ENCODE results near the gene RC3H2.
"Not testable (repeated sequence)": the region's sequence is repeated elsewhere in the genome, so short reads cannot be mapped to it uniquely, and the experiment has no call there.

Gene RC3H2

DNA sequence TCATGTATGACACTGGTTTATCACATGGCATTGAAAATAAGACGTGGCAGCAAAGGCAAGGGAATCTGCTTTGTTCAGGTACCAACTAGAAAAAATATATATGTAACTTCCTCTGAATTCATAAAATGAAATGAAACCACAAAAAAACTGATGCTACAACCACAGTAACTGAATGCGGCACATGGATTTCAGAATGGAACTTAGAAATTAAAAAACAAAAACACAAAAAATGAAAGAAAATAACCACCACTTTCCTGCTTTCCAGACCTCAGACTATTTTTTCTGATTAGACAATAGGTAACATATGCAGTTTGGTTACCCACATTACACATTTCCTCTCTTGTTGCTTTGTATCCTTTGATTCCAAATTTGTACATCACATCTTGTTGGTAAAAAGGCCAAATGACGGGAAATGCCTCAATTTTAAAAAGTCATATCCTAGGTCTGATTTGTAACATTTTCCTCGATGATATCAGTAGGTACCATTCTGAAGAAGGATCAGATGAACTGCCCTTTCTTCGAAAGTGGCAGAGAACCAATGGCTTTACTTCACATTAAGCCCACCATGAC, 58.7 kb downstream of the RC3H2 start:
- peak overlapping the region; percentile 42 for H3K27ac ChIP-seq (ENCODE audit: insufficient read depth, low read length, poor library complexity, severe bottlenecking)
- no peaks in the 10 kb centered on the region for H3K9me3 ChIP-seq (ENCODE audit: control insufficient read depth, low read length)
- DNase-seq = no peak
- no peak overlapping the region for H3K4me3 ChIP-seq (ENCODE audit: insufficient read depth, low read depth, low read length, poor library complexity, severe bottlenecking)
- peaks cover 3% of the 10 kb centered on the region for H3K4me1 ChIP-seq (ENCODE audit: control insufficient read depth, insufficient read depth, low read length, poor library complexity, severe bottlenecking)
- H3K36me3 ChIP-seq (ENCODE audit: control insufficient read depth, insufficient read depth, low read length) = peaks cover 13% of the 10 kb centered on the region
- H3K27me3 ChIP-seq (replicated peaks; ENCODE audit: control insufficient read depth, insufficient read depth, low read length, poor library complexity, severe bottlenecking) = no peaks in the 10 kb centered on the region

DNA sequence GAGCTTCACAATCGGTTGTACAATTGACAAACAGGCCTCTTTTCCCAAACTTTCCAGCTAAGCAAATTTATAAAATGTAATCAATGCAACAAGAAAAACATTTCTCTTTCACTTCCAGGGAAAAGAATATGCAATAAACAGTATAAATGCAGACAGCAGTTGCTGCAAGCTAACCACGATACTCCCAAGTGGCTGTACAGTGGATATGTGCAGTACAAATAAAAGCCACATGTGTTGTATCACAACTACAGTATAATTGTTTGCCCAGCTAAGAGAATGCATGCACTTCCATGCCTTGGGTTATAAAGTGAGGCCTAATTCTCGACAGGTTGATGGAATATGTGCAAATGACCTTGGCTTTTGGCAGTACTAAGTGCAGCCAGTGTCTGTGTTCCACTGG, 60.0 kb downstream of the RC3H2 start:
- H3K9me3 ChIP-seq (ENCODE audit: control insufficient read depth, low read length) = no peaks in the 10 kb centered on the region
- H3K27ac ChIP-seq (ENCODE audit: insufficient read depth, low read length, poor library complexity, severe bottlenecking) = no peak overlapping the region
- DNase-seq = no peak
- H3K4me1 ChIP-seq (ENCODE audit: control insufficient read depth, insufficient read depth, low read length, poor library complexity, severe bottlenecking) = peaks cover 3% of the 10 kb centered on the region
- H3K27me3 ChIP-seq (replicated peaks; ENCODE audit: control insufficient read depth, insufficient read depth, low read length, poor library complexity, severe bottlenecking) = no peaks in the 10 kb centered on the region
- peaks cover 4% of the 10 kb centered on the region for H3K36me3 ChIP-seq (ENCODE audit: control insufficient read depth, insufficient read depth, low read length)
- no peak overlapping the region for H3K4me3 ChIP-seq (ENCODE audit: insufficient read depth, low read depth, low read length, poor library complexity, severe bottlenecking)

DNA sequence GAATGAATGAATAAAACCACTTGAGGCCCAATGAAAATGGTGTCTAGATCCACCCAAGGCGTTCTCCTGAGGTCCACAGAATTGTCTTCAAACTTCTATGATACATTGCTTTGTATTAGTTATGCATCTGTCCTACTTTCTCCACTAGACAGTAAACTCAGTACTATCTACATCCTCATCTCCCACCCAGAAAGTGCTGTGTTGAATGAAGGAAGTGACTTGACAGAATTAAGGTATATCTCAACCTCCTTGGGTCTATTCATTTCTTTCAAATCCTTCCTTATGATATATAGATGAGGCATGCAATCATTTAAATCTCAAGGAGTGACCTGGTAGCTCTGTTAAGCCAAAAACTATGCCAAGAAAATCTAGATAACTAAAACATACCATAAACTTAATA, 61.0 kb downstream of the RC3H2 start:
- H3K4me1 ChIP-seq (ENCODE audit: control insufficient read depth, insufficient read depth, low read length, poor library complexity, severe bottlenecking) = peaks cover 3% of the 10 kb centered on the region
- H3K9me3 ChIP-seq (ENCODE audit: control insufficient read depth, low read length) = no peaks in the 10 kb centered on the region
- H3K27ac ChIP-seq (ENCODE audit: insufficient read depth, low read length, poor library complexity, severe bottlenecking) = no peak overlapping the region
- DNase-seq = no peak
- no peak overlapping the region for H3K4me3 ChIP-seq (ENCODE audit: insufficient read depth, low read depth, low read length, poor library complexity, severe bottlenecking)
- H3K27me3 ChIP-seq (replicated peaks; ENCODE audit: control insufficient read depth, insufficient read depth, low read length, poor library complexity, severe bottlenecking) = no peaks in the 10 kb centered on the region
- peaks cover 4% of the 10 kb centered on the region for H3K36me3 ChIP-seq (ENCODE audit: control insufficient read depth, insufficient read depth, low read length)

DNA sequence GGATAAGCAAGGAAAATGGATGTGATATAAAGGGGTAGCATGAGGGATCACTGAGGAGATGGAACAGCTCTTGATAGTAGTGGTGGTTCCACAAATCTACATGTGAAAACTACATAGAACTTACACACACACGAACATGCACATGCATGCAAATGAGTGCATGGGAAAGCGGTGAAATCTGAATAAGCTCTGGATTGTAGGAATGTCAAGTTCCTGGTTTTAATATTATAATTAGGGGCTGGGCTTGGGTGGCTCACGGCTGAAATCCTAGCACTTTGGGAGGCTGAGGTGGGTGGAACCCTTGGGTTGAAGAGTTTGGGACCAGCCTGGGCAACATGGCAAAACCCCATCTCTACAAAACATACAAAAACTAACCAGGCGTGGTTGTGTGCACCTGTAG, 63.7 kb downstream of the RC3H2 start:
- DNase-seq = no peak
- H3K4me3 ChIP-seq (ENCODE audit: insufficient read depth, low read depth, low read length, poor library complexity, severe bottlenecking) = no peak overlapping the region
- no peaks in the 10 kb centered on the region for H3K27me3 ChIP-seq (replicated peaks; ENCODE audit: control insufficient read depth, insufficient read depth, low read length, poor library complexity, severe bottlenecking)
- no peaks in the 10 kb centered on the region for H3K9me3 ChIP-seq (ENCODE audit: control insufficient read depth, low read length)
- no peaks in the 10 kb centered on the region for H3K36me3 ChIP-seq (ENCODE audit: control insufficient read depth, insufficient read depth, low read length)
- H3K27ac ChIP-seq (ENCODE audit: insufficient read depth, low read length, poor library complexity, severe bottlenecking) = no peak overlapping the region
- H3K4me1 ChIP-seq (ENCODE audit: control insufficient read depth, insufficient read depth, low read length, poor library complexity, severe bottlenecking) = no peaks in the 10 kb centered on the region

DNA sequence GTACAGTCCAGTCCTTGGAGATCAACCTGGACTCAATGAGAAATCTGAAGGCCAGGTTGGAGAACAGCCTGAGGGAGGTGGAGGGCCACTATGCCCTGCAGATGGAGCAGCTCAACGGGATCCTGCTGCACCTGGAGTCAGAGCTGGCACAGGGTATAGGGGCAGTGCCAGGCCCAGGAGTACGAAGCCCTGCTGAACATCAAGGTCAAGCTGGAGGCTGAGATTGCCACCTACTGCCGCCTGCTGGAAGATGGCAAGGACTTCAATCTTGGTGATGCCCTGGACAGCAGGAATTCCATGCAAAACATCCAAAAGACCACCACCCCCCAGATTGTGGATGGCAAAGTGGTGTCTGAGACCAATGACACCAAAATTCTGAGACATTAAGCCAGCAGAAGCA, 66.7 kb downstream of the RC3H2 start:
- H3K27ac ChIP-seq (ENCODE audit: insufficient read depth, low read length, poor library complexity, severe bottlenecking); DNase-seq; H3K4me1 ChIP-seq (ENCODE audit: control insufficient read depth, insufficient read depth, low read length, poor library complexity, severe bottlenecking); H3K36me3 ChIP-seq (ENCODE audit: control insufficient read depth, insufficient read depth, low read length); H3K27me3 ChIP-seq (replicated peaks; ENCODE audit: control insufficient read depth, insufficient read depth, low read length, poor library complexity, severe bottlenecking); H3K4me3 ChIP-seq (ENCODE audit: insufficient read depth, low read depth, low read length, poor library complexity, severe bottlenecking); H3K9me3 ChIP-seq (ENCODE audit: control insufficient read depth, low read length): not testable (repeated sequence)

DNA sequence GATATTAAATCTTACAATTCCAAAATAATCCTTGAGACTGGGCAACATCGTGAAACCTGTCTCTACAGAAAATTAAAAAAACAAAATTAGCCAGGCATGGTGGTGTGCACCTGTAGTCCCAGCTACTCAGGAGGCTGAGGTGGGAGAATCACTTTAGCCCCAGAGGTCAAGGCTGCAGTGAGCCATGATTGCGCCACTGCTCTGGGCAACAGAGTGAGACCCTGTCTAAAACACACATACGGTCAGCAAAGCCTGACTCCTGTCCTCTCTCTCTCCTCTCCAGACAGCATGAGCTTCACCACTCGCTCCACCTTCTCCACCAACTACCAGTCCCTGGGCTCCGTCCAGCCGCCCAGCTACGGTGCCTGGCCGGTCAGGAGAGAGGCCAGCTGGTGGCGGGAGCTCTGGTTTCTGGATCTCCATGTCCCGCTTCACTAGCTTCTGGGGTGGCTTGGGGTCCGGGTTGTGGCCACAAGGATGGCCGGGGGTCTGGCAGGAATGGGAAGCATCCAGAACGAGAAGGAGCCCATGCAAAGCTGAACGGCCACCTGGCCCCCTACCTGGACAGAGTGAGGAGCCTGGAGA, 67.8 kb downstream of the RC3H2 start:
- no peak overlapping the region for H3K27ac ChIP-seq (ENCODE audit: insufficient read depth, low read length, poor library complexity, severe bottlenecking)
- no peak overlapping the region for H3K4me3 ChIP-seq (ENCODE audit: insufficient read depth, low read depth, low read length, poor library complexity, severe bottlenecking)
- H3K36me3 ChIP-seq (ENCODE audit: control insufficient read depth, insufficient read depth, low read length) = no peaks in the 10 kb centered on the region
- no peaks in the 10 kb centered on the region for H3K27me3 ChIP-seq (replicated peaks; ENCODE audit: control insufficient read depth, insufficient read depth, low read length, poor library complexity, severe bottlenecking)
- DNase-seq = no peak
- peaks cover 10% of the 10 kb centered on the region for H3K4me1 ChIP-seq (ENCODE audit: control insufficient read depth, insufficient read depth, low read length, poor library complexity, severe bottlenecking)
- H3K9me3 ChIP-seq (ENCODE audit: control insufficient read depth, low read length) = no peaks in the 10 kb centered on the region

DNA sequence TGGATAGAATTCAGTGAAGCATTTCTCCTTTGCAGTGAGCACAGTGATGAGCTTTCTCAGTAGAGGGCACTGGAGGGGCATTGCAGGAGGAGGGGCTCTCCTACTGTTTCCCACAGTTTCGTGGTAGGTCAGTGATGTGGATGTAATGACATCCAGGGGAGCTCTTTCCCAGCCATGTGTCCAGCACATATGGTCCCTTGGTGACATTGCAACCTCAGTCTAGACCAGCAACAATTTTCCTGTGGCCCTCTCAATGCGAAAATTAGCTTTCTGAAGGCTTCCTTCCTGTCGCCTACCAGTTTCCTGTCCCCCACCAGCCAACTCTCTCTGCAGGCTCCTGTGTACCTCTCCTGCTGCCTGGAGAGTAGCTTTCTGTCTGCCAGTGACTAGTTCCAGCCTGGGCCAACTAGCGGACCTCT, 69.8 kb downstream of the RC3H2 start:
- H3K27ac ChIP-seq (ENCODE audit: insufficient read depth, low read length, poor library complexity, severe bottlenecking) = no peak overlapping the region
- no peaks in the 10 kb centered on the region for H3K36me3 ChIP-seq (ENCODE audit: control insufficient read depth, insufficient read depth, low read length)
- H3K9me3 ChIP-seq (ENCODE audit: control insufficient read depth, low read length) = no peaks in the 10 kb centered on the region
- peaks cover 10% of the 10 kb centered on the region for H3K4me1 ChIP-seq (ENCODE audit: control insufficient read depth, insufficient read depth, low read length, poor library complexity, severe bottlenecking)
- peak overlapping the region; percentile 26 for H3K4me3 ChIP-seq (ENCODE audit: insufficient read depth, low read depth, low read length, poor library complexity, severe bottlenecking)
- DNase-seq = no peak
- no peaks in the 10 kb centered on the region for H3K27me3 ChIP-seq (replicated peaks; ENCODE audit: control insufficient read depth, insufficient read depth, low read length, poor library complexity, severe bottlenecking)

DNA sequence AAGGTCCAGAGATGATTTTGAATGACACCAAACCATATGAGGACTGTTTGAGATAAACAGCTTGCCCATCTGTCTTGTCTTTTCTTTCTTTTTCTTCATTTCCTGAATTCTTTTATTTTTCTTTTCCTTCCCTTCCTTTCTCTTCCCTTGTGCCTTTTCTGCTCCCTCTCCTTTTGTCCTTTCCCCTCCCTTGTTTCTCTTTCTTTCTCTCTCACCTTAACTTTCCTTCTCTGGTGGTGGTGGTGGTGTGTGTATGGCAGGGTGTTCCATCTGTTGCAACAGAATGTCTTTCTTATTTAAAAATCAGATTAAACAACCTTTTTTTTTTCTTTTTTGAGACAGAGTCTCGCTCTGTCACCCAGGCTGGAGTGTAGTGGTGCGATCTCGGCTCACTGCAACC, 73.0 kb downstream of the RC3H2 start:
- DNase-seq = no peak
- Histone ChIP-seq H3K36me3 (ENCODE audit: control insufficient read depth, insufficient read depth, low read length) (peaks cover 3% of the 10 kb centered on the region), H3K9me3 (ENCODE audit: control insufficient read depth, low read length) (no peaks in the 10 kb centered on the region), H3K27ac (ENCODE audit: insufficient read depth, low read length, poor library complexity, severe bottlenecking) (no peak overlapping the region), H3K27me3 (replicated peaks; ENCODE audit: control insufficient read depth, insufficient read depth, low read length, poor library complexity, severe bottlenecking) (no peaks in the 10 kb centered on the region), H3K4me3 (ENCODE audit: insufficient read depth, low read depth, low read length, poor library complexity, severe bottlenecking) (no peak overlapping the region), H3K4me1 (ENCODE audit: control insufficient read depth, insufficient read depth, low read length, poor library complexity, severe bottlenecking) (peaks cover 19% of the 10 kb centered on the region)

DNA sequence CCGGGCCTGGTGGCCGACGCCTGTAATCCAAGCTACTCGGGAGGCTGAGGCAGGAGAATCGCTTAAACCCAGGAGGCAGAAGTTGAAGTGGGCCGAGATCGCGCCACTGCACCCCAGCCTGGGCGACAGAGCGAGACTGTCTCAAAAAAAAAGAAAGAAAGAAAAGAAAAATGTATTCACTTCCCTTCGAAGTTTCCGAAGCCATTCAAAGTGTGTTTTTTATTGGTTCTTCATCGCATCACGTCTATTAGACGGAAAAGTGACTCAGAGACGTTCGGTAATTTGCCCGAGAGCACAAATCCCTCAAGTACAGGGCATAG, 76.2 kb downstream of the RC3H2 start:
- not testable (repeated sequence) for H3K36me3 ChIP-seq (ENCODE audit: control insufficient read depth, insufficient read depth, low read length); H3K4me1 ChIP-seq (ENCODE audit: control insufficient read depth, insufficient read depth, low read length, poor library complexity, severe bottlenecking); H3K9me3 ChIP-seq (ENCODE audit: control insufficient read depth, low read length); DNase-seq; H3K27me3 ChIP-seq (replicated peaks; ENCODE audit: control insufficient read depth, insufficient read depth, low read length, poor library complexity, severe bottlenecking)
- peak overlapping the region; percentile 99 for H3K4me3 ChIP-seq (ENCODE audit: insufficient read depth, low read depth, low read length, poor library complexity, severe bottlenecking)
- H3K27ac ChIP-seq (ENCODE audit: insufficient read depth, low read length, poor library complexity, severe bottlenecking) = peak overlapping the region; percentile 94

DNA sequence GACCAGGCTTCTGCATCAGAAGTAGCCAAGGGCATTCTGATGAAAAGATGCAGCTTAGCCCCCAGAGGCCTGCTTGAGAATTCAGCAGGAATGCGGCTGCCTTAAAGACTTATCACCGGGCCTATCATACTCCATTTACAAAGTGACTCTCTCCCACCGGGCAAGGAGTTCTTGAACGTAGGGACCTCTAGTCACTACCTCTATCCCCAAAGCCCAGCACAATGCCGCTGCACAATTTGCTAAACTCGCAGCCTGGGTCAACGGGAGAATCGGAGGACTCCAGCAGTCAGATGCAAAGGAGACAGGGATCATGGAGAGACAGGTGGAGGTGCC, 77.4 kb downstream of the RC3H2 start:
- Histone ChIP-seq H3K9me3 (ENCODE audit: control insufficient read depth, low read length) (no peaks in the 10 kb centered on the region), H3K27ac (ENCODE audit: insufficient read depth, low read length, poor library complexity, severe bottlenecking) (peak overlapping the region; percentile 94), H3K27me3 (replicated peaks; ENCODE audit: control insufficient read depth, insufficient read depth, low read length, poor library complexity, severe bottlenecking) (no peaks in the 10 kb centered on the region), H3K36me3 (ENCODE audit: control insufficient read depth, insufficient read depth, low read length) (peaks cover 4% of the 10 kb centered on the region), H3K4me3 (ENCODE audit: insufficient read depth, low read depth, low read length, poor library complexity, severe bottlenecking) (peak overlapping the region; percentile 99), H3K4me1 (ENCODE audit: control insufficient read depth, insufficient read depth, low read length, poor library complexity, severe bottlenecking) (peaks cover 10% of the 10 kb centered on the region)
- no peak for DNase-seq
